ENCODE measurements around the gene CHGA. TPM values are rescaled to one million over a fixed set of nuclear protein-coding genes. Genes with fewer than 3 reads are reported as not detected.

Gene CHGA
- total RNA-seq, 1 experiment from 2014 or later: not detected

- TF ChIP-seq SIN3A (IDR thresholded peaks at IDR 0.05; ENCODE audit: borderline replicate concordance, insufficient read depth, low read depth, low read length): no peak
- TF ChIP-seq REST (IDR thresholded peaks at IDR 0.05; ENCODE audit: insufficient read depth in 1 of 2, low read depth in 2 of 2, low read length in 1 of 2): no peak
- TF ChIP-seq TCF7L2 (IDR thresholded peaks at IDR 0.05; ENCODE audit: low read depth, low read length): no peak
- TF ChIP-seq POLR2AphosphoS5 (IDR thresholded peaks at IDR 0.05; ENCODE audit: low read depth, low read length): no peak
- Histone ChIP-seq H3K4me3 (ENCODE audit: low read depth in 2 of 2, low read length in 2 of 2) (no peak overlapping the region), H3K27ac (ENCODE audit: low read length) (no peak overlapping the region), H3K9me3 (ENCODE audit: control insufficient read depth, insufficient read depth, low read depth, low read length) (no peaks in the 10 kb centered on the region), H3K36me3 (ENCODE audit: control insufficient read depth, insufficient read depth, low read length) (no peaks in the 10 kb centered on the region), H3K27me3 (ENCODE audit: control insufficient read depth, insufficient read depth, low read length) (no peaks in the 10 kb centered on the region), H3K4me1 (ENCODE audit: control insufficient read depth, insufficient read depth, low read length) (no peaks in the 10 kb centered on the region)
- CTCF ChIA-PET: no interaction called here
- in situ Hi-C loops (cut with HindIII; ENCODE audit: low pct_unique_long_range_greater_than_20kb, low sequenced_read_pairs) (no loop called here), intact Hi-C loops (cut with micrococcal nuclease; ENCODE audit: unreplicated experiment) (loop anchor here (10.0 kb wide), 1 partner anchor 175 kb away; no protein-coding TSS in a partner anchor)
- no TSS peak for BruUV-seq (replicated peaks)
- DNase-seq (ENCODE audit: low read depth, low spot score) (no peak), ATAC-seq (no peak)
- POLR2A ChIA-PET: no interaction called here
These were observed 37.1 kb downstream of the CHGA start for GRCh38 chr14:92959761-92960680.

- no peaks in the 10 kb centered on the region for H3K9me3 ChIP-seq (ENCODE audit: control insufficient read depth, insufficient read depth, low read depth, low read length)
- in situ Hi-C loops (cut with HindIII; ENCODE audit: low pct_unique_long_range_greater_than_20kb, low sequenced_read_pairs) (no loop called here), intact Hi-C loops (cut with micrococcal nuclease; ENCODE audit: unreplicated experiment) (no loop called here)
- TF ChIP-seq SIN3A (IDR thresholded peaks at IDR 0.05; ENCODE audit: borderline replicate concordance, insufficient read depth, low read depth, low read length) (no peak), CTCF (IDR thresholded peaks at IDR 0.05) (no peak), REST (IDR thresholded peaks at IDR 0.05; ENCODE audit: insufficient read depth in 1 of 2, low read depth in 2 of 2, low read length in 1 of 2) (no peak), TCF7L2 (IDR thresholded peaks at IDR 0.05; ENCODE audit: low read depth, low read length) (no peak), POLR2AphosphoS5 (IDR thresholded peaks at IDR 0.05; ENCODE audit: low read depth, low read length) (no peak)
- DNase-seq (ENCODE audit: low read depth, low spot score): no peak
- H3K27me3 ChIP-seq (ENCODE audit: control insufficient read depth, insufficient read depth, low read length): no peaks in the 10 kb centered on the region
- no peaks in the 10 kb centered on the region for H3K4me1 ChIP-seq (ENCODE audit: control insufficient read depth, insufficient read depth, low read length)
- ChIA-PET POLR2A (no interaction called here), CTCF (no interaction called here)
- no peak for ATAC-seq
- no peak overlapping the region for H3K27ac ChIP-seq (ENCODE audit: low read length)
- H3K4me3 ChIP-seq (ENCODE audit: low read depth in 2 of 2, low read length in 2 of 2): no peak overlapping the region
- BruUV-seq (replicated peaks): no TSS peak
- H3K36me3 ChIP-seq (ENCODE audit: control insufficient read depth, insufficient read depth, low read length): no peaks in the 10 kb centered on the region
These were observed 38.0 kb downstream of the CHGA start for GRCh38 chr14:92960706-92961566.

Measured in Panc1 (cell line).